GM18858 (cell line): Measurements from ENCODE around the gene SLC19A3.
"Not testable (repeated sequence)": the region's sequence is repeated elsewhere in the genome, so short reads cannot be mapped to it uniquely, and the experiment has no call there.

Source experiments
- ATAC-seq: cut with Tn5 transposase; IDR thresholded peaks from one replicate; pipeline ENCODE4 v1.9.1; 2021; ENCODE audit not compliant: unreplicated experiment

SLC19A3 gene

GRCh38 chr2:227703961-227704360 lies 13.9 kb downstream of the SLC19A3 start:
- no peak for ATAC-seq

GRCh38 chr2:227703280-227703732 lies 14.5 kb downstream of the SLC19A3 start:
- no peak for ATAC-seq

GRCh38 chr2:227701556-227701955 lies 16.3 kb downstream of the SLC19A3 start:
- ATAC-seq = no peak

GRCh38 chr2:227696990-227697679 lies 20.7 kb downstream of the SLC19A3 start:
- ATAC-seq = no peak

- ATAC-seq = no peak
Measured at GRCh38 chr2:227687189-227687588, 30.6 kb downstream of the SLC19A3 start.

- ATAC-seq = no peak
Measured at GRCh38 chr2:227684258-227684657, 33.6 kb downstream of the SLC19A3 start.

- ATAC-seq = no peak
Measured at GRCh38 chr2:227677928-227678327, 39.9 kb downstream of the SLC19A3 start.

GRCh38 chr2:227674485-227674884 lies 43.3 kb downstream of the SLC19A3 start:
- ATAC-seq = no peak

GRCh38 chr2:227673620-227674019 lies 44.2 kb downstream of the SLC19A3 start:
- not testable (repeated sequence) for ATAC-seq

GRCh38 chr2:227671170-227671905 lies 46.5 kb downstream of the SLC19A3 start:
- ATAC-seq = no peak

GRCh38 chr2:227666631-227667170 lies 51.1 kb downstream of the SLC19A3 start, which contains the start of gene SCYGR5:
Gene SCYGR5, plus strand, starts transcription at chr2:227666804. Its CDS starts 0 bp downstream, at chr2:227666804.
- not testable (repeated sequence) for ATAC-seq

- no peak for ATAC-seq
Measured at GRCh38 chr2:227665189-227665940, 52.5 kb downstream of the SLC19A3 start.

GRCh38 chr2:227661827-227662226 lies 56.0 kb downstream of the SLC19A3 start:
- ATAC-seq = no peak

- no peak for ATAC-seq
Measured at GRCh38 chr2:227661025-227661649, 56.7 kb downstream of the SLC19A3 start.

- no peak for ATAC-seq
Measured at GRCh38 chr2:227657199-227657845, 60.5 kb downstream of the SLC19A3 start.

GRCh38 chr2:227655454-227655853 lies 62.4 kb downstream of the SLC19A3 start:
- ATAC-seq = no peak

GRCh38 chr2:227654426-227654825 lies 63.4 kb downstream of the SLC19A3 start:
- no peak for ATAC-seq

- ATAC-seq = no peak
Measured at GRCh38 chr2:227653419-227653818, 64.4 kb downstream of the SLC19A3 start.

- ATAC-seq = no peak
Measured at GRCh38 chr2:227643990-227644551, 73.8 kb downstream of the SLC19A3 start.

- no peak for ATAC-seq
Measured at GRCh38 chr2:227642656-227643055, 75.2 kb downstream of the SLC19A3 start.
